Kidney capillary endothelial cell (primary cell): ENCODE results near the gene FAM209B.
"Not testable (repeated sequence)": the region's sequence is repeated elsewhere in the genome, so short reads cannot be mapped to it uniquely, and the experiment has no call there.

Experiments
- DNase-seq: peaks from one replicate; pipeline ENCODE4 v3.0.0-alpha.2; 2018; ENCODE audit warnings: low spot score

Gene FAM209B

GRCh38 chr20:56532946-56533345 is at the start of gene FAM209B:
Gene FAM209B, plus strand, starts transcription at chr20:56533246. Its CDS starts 96 bp downstream, at chr20:56533342.
- not testable (repeated sequence) for DNase-seq

GRCh38 chr20:56483970-56484369 is 49.1 kb upstream of the FAM209B start:
- DNase-seq: no peak

- DNase-seq: no peak
Observed at GRCh38 chr20:56487216-56487615, 45.8 kb upstream of the FAM209B start.

GRCh38 chr20:56488566-56488965 is 44.5 kb upstream of the FAM209B start:
- DNase-seq: no peak

- DNase-seq: no peak
Observed at GRCh38 chr20:56501116-56501515, 31.9 kb upstream of the FAM209B start.

GRCh38 chr20:56503916-56504315 is 29.1 kb upstream of the FAM209B start:
- no peak for DNase-seq

- DNase-seq: no peak
Observed at GRCh38 chr20:56504373-56505005, 28.6 kb upstream of the FAM209B start.

GRCh38 chr20:56506103-56506502 is 26.9 kb upstream of the FAM209B start:
- DNase-seq: peak; percentile 59

GRCh38 chr20:56511926-56512325 is 21.1 kb upstream of the FAM209B start:
- no peak for DNase-seq

GRCh38 chr20:56513161-56514150 is 19.6 kb upstream of the FAM209B start:
- DNase-seq: no peak

- no peak for DNase-seq
Observed at GRCh38 chr20:56516631-56517030, 16.4 kb upstream of the FAM209B start.

GRCh38 chr20:56517211-56517610 is 15.8 kb upstream of the FAM209B start:
- no peak for DNase-seq

GRCh38 chr20:56517641-56518040 is 15.4 kb upstream of the FAM209B start:
- DNase-seq: no peak

- no peak for DNase-seq
Observed at GRCh38 chr20:56518126-56518525, 14.9 kb upstream of the FAM209B start.

- no peak for DNase-seq
Observed at GRCh38 chr20:56518721-56519398, 14.2 kb upstream of the FAM209B start.

- DNase-seq: no peak
Observed at GRCh38 chr20:56519551-56519950, 13.5 kb upstream of the FAM209B start.

GRCh38 chr20:56520180-56520579 is 12.9 kb upstream of the FAM209B start:
- no peak for DNase-seq

GRCh38 chr20:56520746-56521354 is 12.2 kb upstream of the FAM209B start:
- DNase-seq: not testable (repeated sequence)

GRCh38 chr20:56522311-56522710 is 10.7 kb upstream of the FAM209B start:
- DNase-seq: no peak

- DNase-seq: not testable (repeated sequence)
Observed at GRCh38 chr20:56524444-56524843, 8.6 kb upstream of the FAM209B start, which contains the start of gene FAM209A. Gene FAM209A, plus strand, starts transcription at chr20:56524744. Its CDS starts 65 bp downstream, at chr20:56524809.

- DNase-seq: no peak
Observed at GRCh38 chr20:56527521-56527920, 5.5 kb upstream of the FAM209B start.

GRCh38 chr20:56537997-56538396 is 5.0 kb downstream of the FAM209B start:
- DNase-seq: no peak
